ENCODE data around the gene HHIPL1. TPM values are rescaled to one million over a fixed set of nuclear protein-coding genes. Genes with fewer than 3 reads are reported as not detected.

The HHIPL1 gene
- total RNA-seq, 1 experiment from 2014 or later = 2.6 TPM

- Histone ChIP-seq H3K27ac (ENCODE audit: insufficient read length, low read depth, low read length) (no peak overlapping the region), H2BK120ac (ENCODE audit: low read depth, low read length, poor library complexity, severe bottlenecking) (no peak overlapping the region), H2BK20ac (ENCODE audit: low read depth, low read length, poor library complexity, severe bottlenecking) (no peak overlapping the region), H3K27me3 (ENCODE audit: insufficient read depth, low read length) (no peaks in the 10 kb centered on the region), H2BK12ac (ENCODE audit: insufficient read length, low read depth, low read length) (no peak overlapping the region), H3K4me1 (ENCODE audit: insufficient read depth, low read length) (no peaks in the 10 kb centered on the region), H2BK5ac (ENCODE audit: insufficient read length, low read length) (no peak overlapping the region), H2AK5ac (ENCODE audit: insufficient read length, low read length) (no peak overlapping the region), H2AFZ (ENCODE audit: low read length) (no peak overlapping the region), H3K79me1 (ENCODE audit: insufficient read depth, low read depth, low read length, poor library complexity, severe bottlenecking) (no peaks in the 10 kb centered on the region), H4K5ac (ENCODE audit: insufficient read length, low read depth, low read length) (no peak overlapping the region), H3K14ac (ENCODE audit: insufficient read depth, low read length) (no peak overlapping the region), H3K9me3 (ENCODE audit: control insufficient read depth, low read depth, low read length) (no peaks in the 10 kb centered on the region), H4K20me1 (ENCODE audit: control insufficient read depth, insufficient read depth, insufficient read length) (no peaks in the 10 kb centered on the region), H4K8ac (replicated peaks; ENCODE audit: insufficient read length, low read depth, low read length) (no peak overlapping the region), H3K23me2 (ENCODE audit: insufficient read length, low read depth, low read length, poor library complexity, severe bottlenecking) (peaks cover 4% of the 10 kb centered on the region), H3K9ac (ENCODE audit: extremely low read depth, insufficient read length, low read length) (no peak overlapping the region), H2BK15ac (ENCODE audit: low read depth, low read length) (no peak overlapping the region), H3T11ph (ENCODE audit: low read length) (no peak overlapping the region), H3K56ac (ENCODE audit: insufficient read length, low read depth, low read length) (no peak overlapping the region), H4K91ac (ENCODE audit: insufficient read length, low read depth, low read length) (no peak overlapping the region), H3K18ac (ENCODE audit: insufficient read length, low read depth, low read length) (no peak overlapping the region), H3K79me2 (ENCODE audit: insufficient read depth, low read length) (no peaks in the 10 kb centered on the region), H3K4me2 (ENCODE audit: insufficient read depth, insufficient read length, low read length) (no peak overlapping the region), H3K4ac (ENCODE audit: low read depth, low read length) (no peak overlapping the region), H3K23ac (ENCODE audit: insufficient read length, low read depth, low read length) (no peak overlapping the region)
- Mint-ChIP-seq H3K36me3 (ENCODE audit: insufficient read depth in 1 of 3, low read depth in 3 of 3) (no peaks in the 10 kb centered on the region), H3K4me3 (no peak overlapping the region; a peak in 1 of 5 replicates), H3K27ac (no peak overlapping the region), H3K27me3 (ENCODE audit: low read depth) (peaks cover 6% of the 10 kb centered on the region), H3K9me3 (no peaks in the 10 kb centered on the region; a peak in 1 of 5 replicates), H3K4me1 (peaks cover 6 to 28% of the 10 kb centered on the region in 2 experiments)
- TF ChIP-seq, protein P1, sequence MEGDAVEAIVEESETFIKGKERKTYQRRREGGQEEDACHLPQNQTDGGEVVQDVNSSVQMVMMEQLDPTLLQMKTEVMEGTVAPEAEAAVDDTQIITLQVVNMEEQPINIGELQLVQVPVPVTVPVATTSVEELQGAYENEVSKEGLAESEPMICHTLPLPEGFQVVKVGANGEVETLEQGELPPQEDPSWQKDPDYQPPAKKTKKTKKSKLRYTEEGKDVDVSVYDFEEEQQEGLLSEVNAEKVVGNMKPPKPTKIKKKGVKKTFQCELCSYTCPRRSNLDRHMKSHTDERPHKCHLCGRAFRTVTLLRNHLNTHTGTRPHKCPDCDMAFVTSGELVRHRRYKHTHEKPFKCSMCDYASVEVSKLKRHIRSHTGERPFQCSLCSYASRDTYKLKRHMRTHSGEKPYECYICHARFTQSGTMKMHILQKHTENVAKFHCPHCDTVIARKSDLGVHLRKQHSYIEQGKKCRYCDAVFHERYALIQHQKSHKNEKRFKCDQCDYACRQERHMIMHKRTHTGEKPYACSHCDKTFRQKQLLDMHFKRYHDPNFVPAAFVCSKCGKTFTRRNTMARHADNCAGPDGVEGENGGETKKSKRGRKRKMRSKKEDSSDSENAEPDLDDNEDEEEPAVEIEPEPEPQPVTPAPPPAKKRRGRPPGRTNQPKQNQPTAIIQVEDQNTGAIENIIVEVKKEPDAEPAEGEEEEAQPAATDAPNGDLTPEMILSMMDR (conservative IDR thresholded peaks at IDR 0.05) = no peak
- no CpG with 5 or more reads among the region's 25 CpGs for WGBS (ENCODE audit: extremely low coverage, insufficient read length, low lambda C conversion rate)
- peak; percentile 20 for DNase-seq
Observed at GRCh38 chr14:99727096-99727870, 82.4 kb downstream of the HHIPL1 start.

Measured in H9 (cell line).